Astrocyte of the cerebellum (primary cell): ENCODE measurements around the gene ARMH2.
"Not testable (repeated sequence)": the region's sequence is repeated elsewhere in the genome, so short reads cannot be mapped to it uniquely, and the experiment has no call there.

Source experiments
- DNase-seq: peaks from one replicate; pipeline ENCODE4 v3.0.0-alpha.2; 2011; ENCODE audit warnings: low read depth
- H3K4me3 ChIP-seq: 2 replicates; pipeline ENCODE4 v1.5.1; 2011; ENCODE audit warnings: mild to moderate bottlenecking, low read depth, low read length, moderate library complexity
- CTCF ChIP-seq: IDR thresholded peaks from 2 replicates; pipeline ENCODE4 v1.5.1; 2012; ENCODE audit warnings: low read length, low read depth, moderate library complexity, mild to moderate bottlenecking; ENCODE audit errors: missing control alignments
- in situ Hi-C: cut with HindIII; loops from 2 replicates; pipeline ENCODE4 v1.10.0; 2017; ENCODE audit warnings: low sequenced_read_pairs

ARMH2 gene

GRCh38 chr6:24752917-24753492 is 45.7 kb downstream of the ARMH2 start:
- no peak for TF ChIP-seq CTCF
- in situ Hi-C loops, result no loop called here
- H3K4me3 ChIP-seq, result no peak overlapping the region
- no peak for DNase-seq

GRCh38 chr6:24752503-24752902 is 46.2 kb downstream of the ARMH2 start:
- no peak for TF ChIP-seq CTCF
- in situ Hi-C loops, result no loop called here
- no peak for DNase-seq
- H3K4me3 ChIP-seq, result no peak overlapping the region

GRCh38 chr6:24750878-24751277 is 47.8 kb downstream of the ARMH2 start:
- DNase-seq, in situ Hi-C loops, H3K4me3 ChIP-seq: not testable (repeated sequence)

- DNase-seq, result no peak
- H3K4me3 ChIP-seq, result no peak overlapping the region
- in situ Hi-C loops, result no loop called here
- no peak for TF ChIP-seq CTCF
Measured at GRCh38 chr6:24749297-24749696, 49.4 kb downstream of the ARMH2 start.
